Hematopoietic multipotent progenitor cell treated with erythropoietin and hydrocortisone succinate and interleukin-3 and kit ligand, for 4 days (in vitro differentiated cells): ENCODE measurements around the gene METAP1.
"Not testable (repeated sequence)": the region's sequence is repeated elsewhere in the genome, so short reads cannot be mapped to it uniquely, and the experiment has no call there.

Experiments
- DNase-seq: peaks from one replicate; pipeline ENCODE4 v3.0.0-alpha.2; 2015

The METAP1 gene

DNA sequence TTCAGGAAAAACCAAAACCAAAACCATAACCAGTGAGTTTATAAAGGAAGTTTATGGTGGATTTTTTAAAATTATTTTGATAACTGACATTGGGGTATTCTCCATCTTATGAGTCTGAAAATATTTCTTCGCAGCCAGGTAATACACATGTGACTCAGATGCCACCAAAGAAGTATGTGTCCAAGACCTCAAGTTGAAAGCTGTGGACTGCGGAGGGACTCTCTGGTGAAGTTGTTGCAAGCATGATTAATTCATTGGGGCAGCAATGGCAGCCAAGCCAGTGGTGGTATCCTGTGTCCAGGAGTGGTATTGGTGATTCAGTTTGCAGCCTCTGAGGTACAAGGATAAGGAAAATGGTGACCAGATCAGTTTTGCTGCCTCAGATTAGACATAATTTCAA is 107.1 kb downstream of the METAP1 start:
- DNase-seq = no peak

DNA sequence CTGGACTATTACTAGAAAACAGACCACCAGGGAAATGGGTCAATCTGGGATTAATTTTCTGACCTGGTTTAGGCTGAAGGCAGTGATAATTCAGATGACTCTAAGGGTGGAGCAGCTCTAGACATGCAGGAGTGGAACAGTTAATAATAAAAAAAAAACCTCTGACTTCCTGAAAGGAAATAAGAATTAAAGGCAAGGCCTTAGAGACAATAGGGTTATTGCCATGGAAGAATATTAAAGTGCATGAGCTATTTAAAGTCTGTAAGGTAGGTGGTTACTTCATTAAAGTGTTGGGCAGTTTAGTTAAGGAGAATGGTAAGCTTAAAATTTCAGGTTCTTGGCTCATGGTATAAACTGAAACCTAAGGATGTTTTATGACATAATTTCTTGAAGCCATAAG is 107.6 kb downstream of the METAP1 start:
- DNase-seq = no peak

DNA sequence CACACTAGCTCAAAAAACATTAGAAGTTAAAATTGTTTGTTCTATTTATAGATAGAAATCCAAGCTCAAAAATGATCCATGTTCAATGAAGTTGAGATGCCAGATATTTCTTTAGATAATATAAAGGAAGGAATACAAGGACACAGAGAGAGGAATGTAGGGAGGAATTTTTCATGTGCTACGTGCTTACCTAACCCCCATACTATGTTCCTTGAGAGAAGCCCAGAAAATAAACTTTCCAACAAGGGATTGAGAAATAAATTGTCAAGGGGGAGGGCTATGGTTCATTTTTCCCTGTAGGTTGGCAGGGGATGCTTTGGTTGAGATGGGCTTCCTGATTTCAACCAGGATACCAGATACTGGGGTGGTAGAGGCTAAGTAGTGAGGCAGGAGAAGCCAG is 108.6 kb downstream of the METAP1 start:
- no peak for DNase-seq

DNA sequence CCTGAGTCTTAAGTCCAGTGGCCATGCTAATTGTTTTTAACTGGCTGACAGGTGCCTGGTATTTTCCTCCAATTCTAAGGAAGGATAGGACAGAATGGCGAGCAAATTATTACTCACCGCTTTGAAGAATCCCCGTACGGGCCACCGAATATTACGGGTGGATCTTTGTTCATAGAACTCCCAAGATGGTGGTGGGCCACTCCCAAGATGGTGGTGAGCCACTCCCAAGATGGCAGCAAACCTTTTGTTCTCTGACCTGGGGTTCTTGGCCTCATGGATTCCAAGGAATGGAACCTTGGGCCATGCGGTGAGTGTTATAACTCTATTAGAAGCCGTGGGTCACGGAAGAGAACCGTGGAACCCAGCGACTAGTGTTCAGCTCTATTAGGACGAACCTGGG is 113.8 kb downstream of the METAP1 start:
- not testable (repeated sequence) for DNase-seq
